Stimulated activated CD4-positive, alpha-beta T cell treated with anti-CD3 and anti-CD28 coated beads, Interleukin-2, amount 100 ng/mL, for 48 hours (primary cell): ENCODE data around the gene CTRB1.

Experiments used
- DNase-seq, 2 donors: peaks; one replicate each; pipeline ENCODE4 v3.0.0-alpha.2; 2020

The CTRB1 gene

GRCh38 chr16:75273054-75273925 is 54.5 kb downstream of the CTRB1 start:
- DNase-seq, result no peak
